Measurements from ENCODE around the gene GPR150. TPM values are rescaled to one million over a fixed set of nuclear protein-coding genes. Genes with fewer than 3 reads are reported as not detected.
A peak's percentile ranks its signal among the peaks of the same experiment; 100 is the strongest.
"Not testable (repeated sequence)": the region's sequence is repeated elsewhere in the genome, so short reads cannot be mapped to it uniquely, and the experiment has no call there.

The GPR150 gene
- polyA plus RNA-seq, 1 donor (not counting 4 experiments of a cell fraction or from before 2014, with no cell fraction given): 0.07 TPM

DNA sequence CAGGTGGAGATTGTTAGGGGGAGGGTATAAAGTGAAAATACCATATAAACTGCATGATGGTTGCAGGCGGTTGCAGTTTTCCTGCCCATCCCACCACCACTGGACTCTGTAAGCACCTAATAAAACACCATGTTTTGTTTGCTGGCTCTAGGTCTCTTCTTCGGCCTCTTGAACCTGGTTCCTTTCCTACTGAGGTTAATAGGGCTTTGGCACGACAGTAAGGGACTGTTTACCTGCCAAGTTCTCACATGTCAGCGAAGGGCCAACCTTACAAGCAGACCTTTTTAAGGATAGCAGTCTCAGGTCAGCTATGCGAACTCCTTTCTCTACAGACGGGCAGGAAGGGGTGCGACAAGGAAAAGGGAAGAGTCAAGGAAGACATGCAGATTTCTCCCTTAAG, 23.3 kb downstream of the GPR150 start:
- no peak overlapping the region for H2AFZ ChIP-seq (ENCODE audit: control insufficient read depth, low read length)
- FAIRE-seq (no peak), DNase-seq (ENCODE audit: low read depth, low spot score) (no peak)
- H3K9me1 ChIP-seq (ENCODE audit: control insufficient read depth, extremely low read depth, insufficient read depth, low read length): no peaks in the 10 kb centered on the region
- no peak overlapping the region for H3K4me3 ChIP-seq (ENCODE audit: control insufficient read depth in 2 of 3, extremely low read depth in 1 of 3, insufficient read depth in 2 of 3, low read depth in 1 of 3, low read length in 3 of 3)
- dilution Hi-C loops (cut with MboI; ENCODE audit: extremely low pct_ligation_motif_present, low sequenced_read_pairs): no loop called here
- H3K79me2 ChIP-seq (ENCODE audit: control insufficient read depth, insufficient read depth, low read length): no peaks in the 10 kb centered on the region
- no peak overlapping the region for H3K9ac ChIP-seq (ENCODE audit: control insufficient read depth, extremely low read depth, insufficient read depth, low read length)
- TF ChIP-seq, protein P1, sequence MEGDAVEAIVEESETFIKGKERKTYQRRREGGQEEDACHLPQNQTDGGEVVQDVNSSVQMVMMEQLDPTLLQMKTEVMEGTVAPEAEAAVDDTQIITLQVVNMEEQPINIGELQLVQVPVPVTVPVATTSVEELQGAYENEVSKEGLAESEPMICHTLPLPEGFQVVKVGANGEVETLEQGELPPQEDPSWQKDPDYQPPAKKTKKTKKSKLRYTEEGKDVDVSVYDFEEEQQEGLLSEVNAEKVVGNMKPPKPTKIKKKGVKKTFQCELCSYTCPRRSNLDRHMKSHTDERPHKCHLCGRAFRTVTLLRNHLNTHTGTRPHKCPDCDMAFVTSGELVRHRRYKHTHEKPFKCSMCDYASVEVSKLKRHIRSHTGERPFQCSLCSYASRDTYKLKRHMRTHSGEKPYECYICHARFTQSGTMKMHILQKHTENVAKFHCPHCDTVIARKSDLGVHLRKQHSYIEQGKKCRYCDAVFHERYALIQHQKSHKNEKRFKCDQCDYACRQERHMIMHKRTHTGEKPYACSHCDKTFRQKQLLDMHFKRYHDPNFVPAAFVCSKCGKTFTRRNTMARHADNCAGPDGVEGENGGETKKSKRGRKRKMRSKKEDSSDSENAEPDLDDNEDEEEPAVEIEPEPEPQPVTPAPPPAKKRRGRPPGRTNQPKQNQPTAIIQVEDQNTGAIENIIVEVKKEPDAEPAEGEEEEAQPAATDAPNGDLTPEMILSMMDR (optimal IDR thresholded peaks at IDR 0.05 in 1 of 3, IDR thresholded peaks at IDR 0.05 in 1 of 3, conservative IDR thresholded peaks at IDR 0.05 in 1 of 3; ENCODE audit: extremely low read depth in 1 of 3, insufficient read depth in 2 of 3, low read length in 3 of 3): no peak
- no peak for TF ChIP-seq EZH2 (IDR thresholded peaks at IDR 0.05; ENCODE audit: low read length)
- no peaks in the 10 kb centered on the region for H3K36me3 ChIP-seq (ENCODE audit: control insufficient read depth in 2 of 2, extremely low read depth in 1 of 2, insufficient read depth in 2 of 2, low read length in 2 of 2)
- H4K20me1 ChIP-seq (ENCODE audit: control insufficient read depth, extremely low read depth, insufficient read depth, low read length): no peaks in the 10 kb centered on the region
- H3K27ac ChIP-seq (ENCODE audit: control insufficient read depth, insufficient read depth, low read length): no peak overlapping the region
- H3K27me3 ChIP-seq (ENCODE audit: control insufficient read depth, extremely low read depth, insufficient read depth, low read length): no peaks in the 10 kb centered on the region
- peaks cover 11% of the 10 kb centered on the region for H3K4me1 ChIP-seq (ENCODE audit: control insufficient read depth, extremely low read depth, insufficient read depth, low read length)
- no peaks in the 10 kb centered on the region for H3K9me3 ChIP-seq (ENCODE audit: control insufficient read depth, low read depth, low read length)
- H3K4me2 ChIP-seq (ENCODE audit: control insufficient read depth, extremely low read depth, insufficient read depth, low read depth, low read length): no peak overlapping the region

DNA sequence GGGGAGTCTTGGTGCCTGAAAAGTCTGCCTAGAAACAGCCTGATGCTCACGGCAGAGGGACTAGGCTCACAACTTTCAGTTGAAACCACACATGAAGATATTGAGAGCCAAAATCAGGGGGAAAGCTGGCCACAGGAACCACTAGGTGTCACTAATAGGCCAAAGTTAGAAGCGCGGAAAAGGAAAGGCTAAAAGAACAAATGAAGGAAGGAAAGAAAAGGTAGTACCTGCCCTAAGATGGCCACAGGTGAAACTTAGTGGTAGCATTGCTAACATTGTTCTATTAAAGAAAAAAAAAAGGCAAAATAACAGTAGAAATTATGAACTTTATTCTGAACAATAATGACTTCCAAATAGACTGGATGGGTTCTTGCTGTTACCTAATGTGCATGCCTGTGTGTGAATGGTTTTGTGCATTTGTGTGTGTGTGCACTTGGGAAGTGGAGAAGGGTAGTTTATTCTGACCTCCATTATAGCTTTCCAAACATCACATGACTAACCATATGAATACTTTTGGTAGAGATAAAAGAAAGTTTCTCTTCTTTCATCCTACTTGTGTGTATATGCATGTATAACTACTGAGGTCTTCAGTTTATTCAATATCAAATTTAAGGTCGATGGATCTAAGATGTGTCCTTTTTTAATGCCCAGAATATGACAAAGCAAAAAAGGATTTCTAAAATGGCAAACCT, 24.6 kb downstream of the GPR150 start:
- H2AFZ ChIP-seq (ENCODE audit: control insufficient read depth, low read length): peak overlapping the region; percentile 58
- peak overlapping the region; percentile 40 for H3K4me2 ChIP-seq (ENCODE audit: control insufficient read depth, extremely low read depth, insufficient read depth, low read depth, low read length)
- H3K79me2 ChIP-seq (ENCODE audit: control insufficient read depth, insufficient read depth, low read length): no peaks in the 10 kb centered on the region
- peak overlapping the region; percentile 13 for H3K9ac ChIP-seq (ENCODE audit: control insufficient read depth, extremely low read depth, insufficient read depth, low read length)
- no peak for FAIRE-seq
- no peaks in the 10 kb centered on the region for H3K9me1 ChIP-seq (ENCODE audit: control insufficient read depth, extremely low read depth, insufficient read depth, low read length)
- dilution Hi-C loops (cut with MboI; ENCODE audit: extremely low pct_ligation_motif_present, low sequenced_read_pairs): no loop called here
- no peak overlapping the region for H3K4me3 ChIP-seq (ENCODE audit: control insufficient read depth in 2 of 3, extremely low read depth in 1 of 3, insufficient read depth in 2 of 3, low read depth in 1 of 3, low read length in 3 of 3)
- DNase-seq (ENCODE audit: low read depth, low spot score): no peak
- TF ChIP-seq, protein P1 (optimal IDR thresholded peaks at IDR 0.05 in 1 of 3, IDR thresholded peaks at IDR 0.05 in 1 of 3, conservative IDR thresholded peaks at IDR 0.05 in 1 of 3; ENCODE audit: extremely low read depth in 1 of 3, insufficient read depth in 2 of 3, low read length in 3 of 3): peak; percentile 69 to 73 (median 70)
- no peak for TF ChIP-seq EZH2 (IDR thresholded peaks at IDR 0.05; ENCODE audit: low read length)
- no peaks in the 10 kb centered on the region for H3K27me3 ChIP-seq (ENCODE audit: control insufficient read depth, extremely low read depth, insufficient read depth, low read length)
- no peak overlapping the region for H3K27ac ChIP-seq (ENCODE audit: control insufficient read depth, insufficient read depth, low read length)
- H4K20me1 ChIP-seq (ENCODE audit: control insufficient read depth, extremely low read depth, insufficient read depth, low read length): no peaks in the 10 kb centered on the region
- peaks cover 11% of the 10 kb centered on the region for H3K4me1 ChIP-seq (ENCODE audit: control insufficient read depth, extremely low read depth, insufficient read depth, low read length)
- H3K9me3 ChIP-seq (ENCODE audit: control insufficient read depth, low read depth, low read length): no peaks in the 10 kb centered on the region
- H3K36me3 ChIP-seq (ENCODE audit: control insufficient read depth in 2 of 2, extremely low read depth in 1 of 2, insufficient read depth in 2 of 2, low read length in 2 of 2): no peaks in the 10 kb centered on the region

DNA sequence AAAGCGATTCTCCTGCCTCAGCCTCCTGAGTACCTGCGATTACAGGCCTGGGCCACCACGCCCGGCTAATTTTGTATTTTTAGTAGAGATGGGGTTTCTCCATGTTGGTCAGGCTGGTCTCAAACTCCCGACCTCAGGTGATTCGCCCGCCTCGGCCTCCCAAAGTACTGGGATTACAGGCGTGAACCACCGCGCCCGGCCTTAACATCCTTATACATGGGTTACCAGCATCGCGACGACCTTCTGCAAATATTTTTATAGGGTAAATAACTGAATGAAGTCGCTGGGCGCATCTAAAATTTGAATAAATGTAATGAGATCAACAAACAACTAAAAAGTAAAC, 26.3 kb downstream of the GPR150 start:
- H4K20me1 ChIP-seq (ENCODE audit: control insufficient read depth, extremely low read depth, insufficient read depth, low read length); dilution Hi-C loops (cut with MboI; ENCODE audit: extremely low pct_ligation_motif_present, low sequenced_read_pairs); H3K36me3 ChIP-seq (ENCODE audit: control insufficient read depth in 2 of 2, extremely low read depth in 1 of 2, insufficient read depth in 2 of 2, low read length in 2 of 2); H3K27me3 ChIP-seq (ENCODE audit: control insufficient read depth, extremely low read depth, insufficient read depth, low read length); H3K9me3 ChIP-seq (ENCODE audit: control insufficient read depth, low read depth, low read length); H3K79me2 ChIP-seq (ENCODE audit: control insufficient read depth, insufficient read depth, low read length); FAIRE-seq; DNase-seq (ENCODE audit: low read depth, low spot score); H3K27ac ChIP-seq (ENCODE audit: control insufficient read depth, insufficient read depth, low read length); H3K9ac ChIP-seq (ENCODE audit: control insufficient read depth, extremely low read depth, insufficient read depth, low read length); H3K9me1 ChIP-seq (ENCODE audit: control insufficient read depth, extremely low read depth, insufficient read depth, low read length): not testable (repeated sequence)
- peaks cover 11% of the 10 kb centered on the region for H3K4me1 ChIP-seq (ENCODE audit: control insufficient read depth, extremely low read depth, insufficient read depth, low read length)
- peak overlapping the region; percentile 20 for H2AFZ ChIP-seq (ENCODE audit: control insufficient read depth, low read length)
- H3K4me2 ChIP-seq (ENCODE audit: control insufficient read depth, extremely low read depth, insufficient read depth, low read depth, low read length): peak overlapping the region; percentile 95
- peak overlapping the region in 1 of 3 experiments; percentile 77 for H3K4me3 ChIP-seq (ENCODE audit: control insufficient read depth in 2 of 3, extremely low read depth in 1 of 3, insufficient read depth in 2 of 3, low read depth in 1 of 3, low read length in 3 of 3)

All from keratinocyte (primary cell).